Neuronal stem cell (in vitro differentiated cells): ENCODE results near the gene CDCA7L. TPM values are rescaled to one million over a fixed set of nuclear protein-coding genes. Genes with fewer than 3 reads are reported as not detected.

ENCODE experiments used
- DNase-seq: peaks from one replicate; pipeline ENCODE4 v3.0.0-alpha.2; 2013; ENCODE audit warnings: low spot score
- H2AFZ ChIP-seq: one replicate; pipeline ENCODE4 v1.6.1; 2013; ENCODE audit warnings: mild to moderate bottlenecking, low read length, inconsistent platforms
- H2AK5ac ChIP-seq: 2 replicates; pipeline ENCODE4 v1.6.1; 2013; ENCODE audit warnings: low read depth, mild to moderate bottlenecking, inconsistent platforms, low read length, moderate library complexity, mixed read lengths
- H2BK120ac ChIP-seq: 2 replicates; pipeline ENCODE4 v1.6.1; 2013; ENCODE audit warnings: low read depth, mild to moderate bottlenecking, inconsistent platforms, low read length, moderate library complexity, mixed read lengths
- H2BK12ac ChIP-seq: one replicate; pipeline ENCODE4 v1.6.1; 2013; ENCODE audit warnings: low read length, inconsistent platforms
- H2BK15ac ChIP-seq: 2 replicates; pipeline ENCODE4 v1.6.1; 2013; ENCODE audit warnings: mild to moderate bottlenecking, low read length, inconsistent platforms, mixed read lengths
- H2BK5ac ChIP-seq: one replicate; pipeline ENCODE4 v1.6.1; 2013; ENCODE audit warnings: inconsistent platforms, mild to moderate bottlenecking, low read length, moderate library complexity
- H3K14ac ChIP-seq: one replicate; pipeline ENCODE4 v1.6.1; 2013; ENCODE audit warnings: low read length, inconsistent platforms
- H3K18ac ChIP-seq: 2 replicates; pipeline ENCODE4 v1.6.1; 2013; ENCODE audit warnings: low read length, inconsistent platforms
- H3K23ac ChIP-seq: 2 replicates; pipeline ENCODE4 v1.6.1; 2013; ENCODE audit warnings: low read depth, mild to moderate bottlenecking, mixed read lengths, low read length, inconsistent platforms; ENCODE audit not compliant: poor library complexity
- H3K27ac ChIP-seq: replicated peaks from 3 replicates; pipeline ENCODE4 v1.5.1; 2013; ENCODE audit warnings: low read length, inconsistent platforms
- H3K27me3 ChIP-seq, 3 experiments: 2 replicates each; pipeline ENCODE4 v1.6.1; 2013; ENCODE audit warnings: low read length in 3 of 3, mild to moderate bottlenecking in 2 of 3, inconsistent platforms in 1 of 3, low read depth in 1 of 3, mixed read lengths in 1 of 3, moderate library complexity in 1 of 3; ENCODE audit not compliant: control insufficient read depth in 3 of 3, insufficient read depth in 3 of 3
- H3K36me3 ChIP-seq, 2 donors: replicated peaks in 1 of 2; 2 replicates each; pipeline ENCODE4 v1.6.1; 2013; ENCODE audit warnings: low read length in 2 of 2; ENCODE audit not compliant: control insufficient read depth in 2 of 2, insufficient read depth in 2 of 2
- H3K4ac ChIP-seq: 2 replicates; pipeline ENCODE4 v1.6.1; 2013; ENCODE audit warnings: inconsistent platforms, mild to moderate bottlenecking, low read length, moderate library complexity
- H3K4me1 ChIP-seq, 2 donors: 1 replicate in 1 of 2; 2 replicates in 1 of 2; pipeline ENCODE4 v1.6.1; 2013; ENCODE audit warnings: low read length in 2 of 2, low read depth in 1 of 2; ENCODE audit not compliant: control insufficient read depth in 2 of 2, insufficient read depth in 1 of 2
- H3K4me2 ChIP-seq: one replicate; pipeline ENCODE4 v1.6.1; 2013; ENCODE audit warnings: mild to moderate bottlenecking, low read length, inconsistent platforms; ENCODE audit not compliant: insufficient read depth, poor library complexity, severe bottlenecking
- H3K4me3 ChIP-seq, 2 donors: 2 replicates each; pipeline ENCODE4 v1.5.1; 2013; ENCODE audit warnings: low read length in 2 of 2, mild to moderate bottlenecking in 2 of 2, inconsistent platforms in 1 of 2, moderate library complexity in 1 of 2
- H3K79me1 ChIP-seq: one replicate; pipeline ENCODE4 v1.6.1; 2013; ENCODE audit warnings: low read depth, mild to moderate bottlenecking, inconsistent platforms, low read length, moderate library complexity
- H3K9ac ChIP-seq: one replicate; pipeline ENCODE4 v1.6.1; 2013; ENCODE audit warnings: mild to moderate bottlenecking, low read depth, low read length, inconsistent platforms; ENCODE audit not compliant: poor library complexity
- H3K9me3 ChIP-seq, 2 donors: replicated peaks in 1 of 2; 2 replicates each; pipeline versions ENCODE3 to v1.6.1; 2013; ENCODE audit warnings: low read length in 2 of 2, mild to moderate bottlenecking in 2 of 2, inconsistent platforms in 1 of 2, low read depth in 1 of 2, mixed read lengths in 1 of 2, moderate library complexity in 1 of 2; ENCODE audit not compliant: control insufficient read depth in 2 of 2, insufficient read depth in 1 of 2
- H4K8ac ChIP-seq: one replicate; pipeline ENCODE4 v1.6.1; 2013; ENCODE audit warnings: low read depth, mild to moderate bottlenecking, inconsistent platforms, low read length, moderate library complexity
- H4K91ac ChIP-seq: one replicate; pipeline ENCODE4 v1.6.1; 2013; ENCODE audit warnings: low read length, low read depth, mild to moderate bottlenecking, inconsistent platforms; ENCODE audit not compliant: poor library complexity
- WGBS, 2 donors: extraction: QIAGEN DNeasy Blood & Tissue Kit; methylation state at CpG; one replicate each; pipeline ENCODE4 v1.1.7; 2013; ENCODE audit warnings: missing lambda C conversion rate in 2 of 2, mixed read lengths in 1 of 2; ENCODE audit not compliant: insufficient read length in 2 of 2, insufficient replicate concordance in 1 of 2; ENCODE audit errors: extremely low coverage in 2 of 2; 5-methylcytosine and 5-hydroxymethylcytosine counted together
- polyA plus RNA-seq, 2 experiments: library from polyadenylated mRNA; stranded (reverse); fragments of 200-250 nt; gene quantifications; one replicate each; pipeline ENCODE4 v1.2.3, GENCODE V29; 2013

Gene CDCA7L
- polyA plus RNA-seq (2013, experiment 1 of 2): 32.0 TPM
- 28.4 TPM for polyA plus RNA-seq (2013, experiment 2 of 2)

GRCh38 chr7:21945454-21946221 is at the start of gene CDCA7L:
Gene CDCA7L (minus strand): TSS chr7:21945899. CDS start chr7:21945804, 95 bp downstream.
- no peak within 1 kb of the TSS for H2AK5ac ChIP-seq

GRCh38 chr7:21986096-21986495 is 40.4 kb upstream of the CDCA7L start:
- Histone ChIP-seq H4K8ac (no peak overlapping the region), H2AK5ac (no peak overlapping the region), H3K14ac (no peak overlapping the region), H2BK120ac (no peak overlapping the region), H3K23ac (no peak overlapping the region), H3K4ac (no peak overlapping the region), H3K18ac (no peak overlapping the region), H2BK12ac (no peak overlapping the region), H3K9me3 (no peaks in the 10 kb centered on the region), H3K27me3 (peaks cover 0 to 8% (median 0%) of the 10 kb centered on the region in 3 experiments), H3K36me3 (no peaks in the 10 kb centered on the region), H4K91ac (no peak overlapping the region), H3K27ac (no peak overlapping the region), H3K4me2 (no peak overlapping the region), H3K4me3 (no peak overlapping the region), H3K4me1 (no peaks in the 10 kb centered on the region), H3K79me1 (no peaks in the 10 kb centered on the region), H2BK15ac (no peak overlapping the region), H3K9ac (no peak overlapping the region), H2BK5ac (no peak overlapping the region), H2AFZ (no peak overlapping the region)
- no peak for DNase-seq
- WGBS, 2 donors: no CpG with 5 or more reads among the region's 5 CpGs

More at GRCh38 chr7:21945454-21946221, at the start of gene CDCA7L:
- Histone ChIP-seq H3K79me1 (no peaks in the 10 kb centered on the region), H3K9ac (peak within 1 kb of the TSS; percentile 85), H3K14ac (no peak within 1 kb of the TSS), H4K8ac (no peak within 1 kb of the TSS), H3K4ac (no peak within 1 kb of the TSS), H3K4me3 (peak within 1 kb of the TSS; percentile 72 to 92), H3K4me1 (peaks cover 9 to 14% of the 10 kb centered on the region in 2 donors), H3K36me3 (no peaks in the 10 kb centered on the region), H2BK15ac (no peak within 1 kb of the TSS), H4K91ac (no peak within 1 kb of the TSS), H3K27me3 (peaks cover 0 to 19% (median 0%) of the 10 kb centered on the region in 3 experiments), H3K9me3 (no peaks in the 10 kb centered on the region), H2AFZ (peak within 1 kb of the TSS; percentile 99), H3K18ac (peak within 1 kb of the TSS; percentile 99), H2BK5ac (peak within 1 kb of the TSS; percentile 35), H2BK12ac (no peak within 1 kb of the TSS), H3K27ac (peak within 1 kb of the TSS; percentile 45), H3K4me2 (peak within 1 kb of the TSS; percentile 85), H3K23ac (peak within 1 kb of the TSS; percentile 53), H2BK120ac (no peak within 1 kb of the TSS)
- WGBS, 2 donors: no CpG with 5 or more reads among the region's 83 CpGs
- peak; percentile 74 for DNase-seq

DNA sequence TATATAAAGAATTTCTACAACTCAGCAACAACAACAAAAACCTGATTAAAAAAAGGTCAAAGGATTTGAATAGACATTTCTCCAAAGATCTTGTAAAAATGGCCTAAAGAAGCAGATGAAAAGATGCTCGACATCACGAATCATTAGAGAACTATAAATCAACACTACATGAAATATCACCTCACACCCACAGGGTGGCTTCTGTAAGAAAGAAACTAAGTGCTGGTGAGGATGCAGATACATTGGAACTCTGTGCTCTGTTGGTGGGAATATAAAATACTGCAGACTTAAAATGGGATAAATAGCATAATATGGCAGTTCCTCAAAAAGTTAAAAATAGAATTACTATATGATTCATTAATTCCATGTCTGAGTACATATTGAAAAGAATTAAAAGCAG is 38.3 kb upstream of the CDCA7L start:
- no peaks in the 10 kb centered on the region for H3K36me3 ChIP-seq
- no peak overlapping the region for H3K4me2 ChIP-seq
- no peak overlapping the region for H4K91ac ChIP-seq
- WGBS, 2 donors: no CpG with 5 or more reads among the region's 2 CpGs
- no peak overlapping the region for H3K23ac ChIP-seq
- no peak overlapping the region for H2BK5ac ChIP-seq
- no peak overlapping the region for H3K14ac ChIP-seq
- H3K4ac ChIP-seq: no peak overlapping the region
- H3K4me1 ChIP-seq: no peaks in the 10 kb centered on the region
- no peaks in the 10 kb centered on the region for H3K9me3 ChIP-seq
- no peak overlapping the region for H3K27ac ChIP-seq
- no peak overlapping the region for H3K18ac ChIP-seq
- H3K79me1 ChIP-seq: no peaks in the 10 kb centered on the region
- no peak for DNase-seq
- peaks cover 0 to 8% (median 0%) of the 10 kb centered on the region in 3 experiments for H3K27me3 ChIP-seq
- H2BK15ac ChIP-seq: no peak overlapping the region
- no peak overlapping the region for H2BK12ac ChIP-seq
- H2AK5ac ChIP-seq: no peak overlapping the region
- H3K9ac ChIP-seq: no peak overlapping the region
- H3K4me3 ChIP-seq: no peak overlapping the region
- H4K8ac ChIP-seq: no peak overlapping the region
- no peak overlapping the region for H2AFZ ChIP-seq
- H2BK120ac ChIP-seq: no peak overlapping the region

- peaks cover 0 to 8% (median 0%) of the 10 kb centered on the region in 3 experiments for H3K27me3 ChIP-seq
- no peak overlapping the region for H3K9ac ChIP-seq
- H3K9me3 ChIP-seq: no peaks in the 10 kb centered on the region
- no peak overlapping the region for H3K4me3 ChIP-seq
- no peak overlapping the region for H4K8ac ChIP-seq
- no peak overlapping the region for H2BK120ac ChIP-seq
- no peaks in the 10 kb centered on the region for H3K79me1 ChIP-seq
- no CpG with 5 or more reads among the region's 2 CpGs for WGBS, 2 donors
- DNase-seq: no peak
- no peak overlapping the region for H3K23ac ChIP-seq
- H3K18ac ChIP-seq: no peak overlapping the region
- no peak overlapping the region for H4K91ac ChIP-seq
- H2AFZ ChIP-seq: no peak overlapping the region
- H2BK5ac ChIP-seq: no peak overlapping the region
- no peaks in the 10 kb centered on the region for H3K4me1 ChIP-seq
- H2BK12ac ChIP-seq: no peak overlapping the region
- H3K36me3 ChIP-seq: no peaks in the 10 kb centered on the region
- H3K4me2 ChIP-seq: no peak overlapping the region
- H2AK5ac ChIP-seq: no peak overlapping the region
- H3K14ac ChIP-seq: no peak overlapping the region
- no peak overlapping the region for H3K27ac ChIP-seq
- no peak overlapping the region for H3K4ac ChIP-seq
- no peak overlapping the region for H2BK15ac ChIP-seq
Measured at GRCh38 chr7:21983056-21983455, 37.4 kb upstream of the CDCA7L start.
